ENCODE results near the gene CYP26A1. TPM values are rescaled to one million over a fixed set of nuclear protein-coding genes. Genes with fewer than 3 reads are reported as not detected.

The CYP26A1 gene
- total and polyA plus RNA-seq, 4 donors: 0.08 to 1.4 (median 0.29) TPM; not detected in 1

DNA sequence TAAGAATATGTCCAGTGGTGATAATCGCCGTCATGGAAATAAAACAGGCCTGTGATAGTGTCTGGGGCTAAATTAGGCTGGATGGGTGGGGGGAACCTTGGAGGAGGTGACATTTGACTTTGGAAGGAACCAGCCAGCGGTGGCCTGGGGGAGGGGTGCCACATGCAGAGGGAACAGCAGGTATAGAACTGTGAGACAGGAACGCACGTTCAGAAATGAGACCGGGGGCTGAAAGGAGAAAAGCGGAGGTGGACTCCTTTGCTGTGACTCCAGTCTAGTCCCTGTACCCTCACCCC, 2.6 kb upstream of the CYP26A1 start:
- H3K4me3 ChIP-seq (ENCODE audit: low read depth in 1 of 3, low read length in 3 of 3): no peak overlapping the region
- no peak overlapping the region for H3K9ac ChIP-seq (ENCODE audit: low read depth in 1 of 2, low read length in 2 of 2)
- 55% methylated on average over 7 of the region's 7 CpGs for whole genome bisulfite sequencing
- no peak for DNase-seq (ENCODE audit: low spot score)
- no peak overlapping the region for H3K27ac ChIP-seq (ENCODE audit: low read depth in 1 of 2, low read length in 2 of 2)
- H3K9me3 ChIP-seq (ENCODE audit: control insufficient read depth in 4 of 4, low read length in 3 of 4): no peaks in the 10 kb centered on the region
- no peaks in the 10 kb centered on the region for H3K36me3 ChIP-seq (ENCODE audit: control insufficient read depth in 4 of 4, insufficient read depth in 3 of 4, low read depth in 1 of 4, low read length in 3 of 4)
- H3K27me3 ChIP-seq (ENCODE audit: control insufficient read depth in 4 of 4, insufficient read depth in 4 of 4, low read length in 3 of 4): peaks cover 2 to 12% (median 5%) of the 10 kb centered on the region in 4 donors
- H3K4me1 ChIP-seq (ENCODE audit: control insufficient read depth in 4 of 4, insufficient read depth in 4 of 4, low read length in 3 of 4): peaks cover 30 to 66% (median 52%) of the 10 kb centered on the region in 4 donors
- TF ChIP-seq HNF4A (conservative IDR thresholded peaks at IDR 0.05): no peak
- no peak for TF ChIP-seq TAF1 (conservative IDR thresholded peaks at IDR 0.05)
- TF ChIP-seq RAD21 (IDR thresholded peaks at IDR 0.05): no peak

DNA sequence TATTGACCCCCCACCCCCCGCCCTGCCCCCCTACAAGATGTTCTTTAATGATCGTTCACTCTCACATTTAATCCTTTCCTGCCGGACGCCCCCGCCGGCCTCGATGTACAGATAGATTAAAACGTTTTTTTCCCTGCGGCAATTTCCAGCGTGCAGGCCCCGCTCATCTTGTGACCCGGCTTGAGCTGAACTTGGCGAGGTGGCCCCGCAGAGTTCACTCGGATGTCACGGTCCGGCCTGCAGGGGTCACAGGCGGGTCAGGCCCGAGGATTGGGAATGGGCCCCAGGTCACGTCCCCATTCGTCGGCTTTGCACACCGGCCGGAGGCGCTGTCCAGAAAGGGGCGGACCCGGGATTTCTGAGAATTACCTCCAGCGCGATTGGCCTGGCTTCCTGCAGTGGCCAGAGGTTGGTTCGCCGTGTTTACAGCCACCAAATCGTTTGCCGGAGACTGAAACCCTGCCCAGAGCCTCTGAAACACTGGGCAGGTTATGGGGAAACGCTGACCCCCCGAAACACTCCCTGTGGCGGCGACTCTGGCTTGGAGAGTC, 1.9 kb upstream of the CYP26A1 start:
- Histone ChIP-seq H3K27me3 (ENCODE audit: control insufficient read depth in 4 of 4, insufficient read depth in 4 of 4, low read length in 3 of 4) (peaks cover 1 to 12% (median 3%) of the 10 kb centered on the region in 4 donors), H3K9me3 (ENCODE audit: control insufficient read depth in 4 of 4, low read length in 3 of 4) (no peaks in the 10 kb centered on the region), H3K36me3 (ENCODE audit: control insufficient read depth in 4 of 4, insufficient read depth in 3 of 4, low read depth in 1 of 4, low read length in 3 of 4) (no peaks in the 10 kb centered on the region), H3K4me3 (ENCODE audit: low read depth in 1 of 3, low read length in 3 of 3) (peak overlapping the region; percentile 54 to 68 (median 64)), H3K9ac (ENCODE audit: low read depth in 1 of 2, low read length in 2 of 2) (peak overlapping the region; percentile 5 to 59), H3K27ac (ENCODE audit: low read depth in 1 of 2, low read length in 2 of 2) (peak overlapping the region; percentile 69 to 75), H3K4me1 (ENCODE audit: control insufficient read depth in 4 of 4, insufficient read depth in 4 of 4, low read length in 3 of 4) (peaks cover 30 to 68% (median 53%) of the 10 kb centered on the region in 4 donors)
- TF ChIP-seq GABPA (IDR thresholded peaks at IDR 0.05 in 1 of 2, conservative IDR thresholded peaks at IDR 0.05 in 1 of 2): peak in 1 of 2 donors; percentile 37
- peak; percentile 99 for TF ChIP-seq RXRA (IDR thresholded peaks at IDR 0.05)
- peak; percentile 56 for TF ChIP-seq YY1 (IDR thresholded peaks at IDR 0.05)
- TF ChIP-seq EGR1 (IDR thresholded peaks at IDR 0.05; ENCODE audit: low read depth in 2 of 2): peak in 1 of 2 donors; percentile 14
- TF ChIP-seq, protein P1, sequence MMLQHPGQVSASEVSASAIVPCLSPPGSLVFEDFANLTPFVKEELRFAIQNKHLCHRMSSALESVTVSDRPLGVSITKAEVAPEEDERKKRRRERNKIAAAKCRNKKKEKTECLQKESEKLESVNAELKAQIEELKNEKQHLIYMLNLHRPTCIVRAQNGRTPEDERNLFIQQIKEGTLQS (IDR thresholded peaks at IDR 0.05): no peak
- peak; percentile 73 for TF ChIP-seq REST (IDR thresholded peaks at IDR 0.05)
- TF ChIP-seq, protein P2, sequence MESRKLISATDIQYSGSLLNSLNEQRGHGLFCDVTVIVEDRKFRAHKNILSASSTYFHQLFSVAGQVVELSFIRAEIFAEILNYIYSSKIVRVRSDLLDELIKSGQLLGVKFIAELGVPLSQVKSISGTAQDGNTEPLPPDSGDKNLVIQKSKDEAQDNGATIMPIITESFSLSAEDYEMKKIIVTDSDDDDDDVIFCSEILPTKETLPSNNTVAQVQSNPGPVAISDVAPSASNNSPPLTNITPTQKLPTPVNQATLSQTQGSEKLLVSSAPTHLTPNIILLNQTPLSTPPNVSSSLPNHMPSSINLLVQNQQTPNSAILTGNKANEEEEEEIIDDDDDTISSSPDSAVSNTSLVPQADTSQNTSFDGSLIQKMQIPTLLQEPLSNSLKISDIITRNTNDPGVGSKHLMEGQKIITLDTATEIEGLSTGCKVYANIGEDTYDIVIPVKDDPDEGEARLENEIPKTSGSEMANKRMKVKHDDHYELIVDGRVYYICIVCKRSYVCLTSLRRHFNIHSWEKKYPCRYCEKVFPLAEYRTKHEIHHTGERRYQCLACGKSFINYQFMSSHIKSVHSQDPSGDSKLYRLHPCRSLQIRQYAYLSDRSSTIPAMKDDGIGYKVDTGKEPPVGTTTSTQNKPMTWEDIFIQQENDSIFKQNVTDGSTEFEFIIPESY (IDR thresholded peaks at IDR 0.05): peak; percentile 54
- peak; percentile 25 for TF ChIP-seq TAF1 (conservative IDR thresholded peaks at IDR 0.05)
- TF ChIP-seq SP1 (IDR thresholded peaks at IDR 0.05): peak; percentile 86
- peak; percentile 72 to 79 for TF ChIP-seq HNF4A (conservative IDR thresholded peaks at IDR 0.05)
- TF ChIP-seq NR2F2 (IDR thresholded peaks at IDR 0.05): peak; percentile 54
- TF ChIP-seq HNF4G (IDR thresholded peaks at IDR 0.05): no peak
- TF ChIP-seq, protein P3, sequence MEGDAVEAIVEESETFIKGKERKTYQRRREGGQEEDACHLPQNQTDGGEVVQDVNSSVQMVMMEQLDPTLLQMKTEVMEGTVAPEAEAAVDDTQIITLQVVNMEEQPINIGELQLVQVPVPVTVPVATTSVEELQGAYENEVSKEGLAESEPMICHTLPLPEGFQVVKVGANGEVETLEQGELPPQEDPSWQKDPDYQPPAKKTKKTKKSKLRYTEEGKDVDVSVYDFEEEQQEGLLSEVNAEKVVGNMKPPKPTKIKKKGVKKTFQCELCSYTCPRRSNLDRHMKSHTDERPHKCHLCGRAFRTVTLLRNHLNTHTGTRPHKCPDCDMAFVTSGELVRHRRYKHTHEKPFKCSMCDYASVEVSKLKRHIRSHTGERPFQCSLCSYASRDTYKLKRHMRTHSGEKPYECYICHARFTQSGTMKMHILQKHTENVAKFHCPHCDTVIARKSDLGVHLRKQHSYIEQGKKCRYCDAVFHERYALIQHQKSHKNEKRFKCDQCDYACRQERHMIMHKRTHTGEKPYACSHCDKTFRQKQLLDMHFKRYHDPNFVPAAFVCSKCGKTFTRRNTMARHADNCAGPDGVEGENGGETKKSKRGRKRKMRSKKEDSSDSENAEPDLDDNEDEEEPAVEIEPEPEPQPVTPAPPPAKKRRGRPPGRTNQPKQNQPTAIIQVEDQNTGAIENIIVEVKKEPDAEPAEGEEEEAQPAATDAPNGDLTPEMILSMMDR (IDR thresholded peaks at IDR 0.05; ENCODE audit: low read depth, low read length, missing input control): no peak
- TF ChIP-seq, protein P4, sequence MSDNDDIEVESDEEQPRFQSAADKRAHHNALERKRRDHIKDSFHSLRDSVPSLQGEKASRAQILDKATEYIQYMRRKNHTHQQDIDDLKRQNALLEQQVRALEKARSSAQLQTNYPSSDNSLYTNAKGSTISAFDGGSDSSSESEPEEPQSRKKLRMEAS (IDR thresholded peaks at IDR 0.05): peak; percentile 62
- TF ChIP-seq RAD21 (IDR thresholded peaks at IDR 0.05): peak; percentile 14 to 39
- peak; percentile 20 for TF ChIP-seq FOXA1 (IDR thresholded peaks at IDR 0.05)
- TF ChIP-seq FOXA2 (IDR thresholded peaks at IDR 0.05): peak; percentile 21
- peak in 1 of 2 donors; percentile 44 for TF ChIP-seq JUND (IDR thresholded peaks at IDR 0.05)
- no peak for DNase-seq (ENCODE audit: low spot score)
- WGBS: 1% methylated on average over 37 of the region's 37 CpGs

Measured in liver (tissue), 9 donors.